SK-N-SH (cell line): Measurements from ENCODE around the gene TNS4. TPM values are rescaled to one million over a fixed set of nuclear protein-coding genes. Genes with fewer than 3 reads are reported as not detected.

Experiments used
- CTCF ChIA-PET: fragments of 300-600, 350-600 bp; formaldehyde crosslinking; extraction: SDS; loops from one replicate; lab custom pipeline; 2021; lab: Yijun Ruan, JAX
- POLR2A ChIA-PET: fragments of 350-600 bp; sonication (Branson Sonifier 250); formaldehyde crosslinking; extraction: SDS; loops from one replicate; lab custom pipeline; 2020; ENCODE audit warnings: antibody characterized with exemption, inconsistent platforms; lab: Yijun Ruan, JAX
- DNase-seq: peaks from one replicate; pipeline ENCODE4 v3.0.0; 2012
- H2AFZ ChIP-seq: fragments of 200-600 bp; sonication (generic); 2 replicates; pipeline ENCODE4 v1.8.1; 2016; ENCODE audit warnings: antibody characterized with exemption, mild to moderate bottlenecking, low read depth
- H3F3A ChIP-seq: fragments of 200-600 bp; sonication (generic); replicated peaks from 2 replicates; pipeline ENCODE3; 2016; ENCODE audit warnings: antibody characterized with exemption, mild to moderate bottlenecking; ENCODE audit not compliant: insufficient read depth
- H3K27ac ChIP-seq, 2 experiments: fragments of 200-500 bp in 1 of 2; fragments of 200-600 bp in 1 of 2; sonication (Bioruptor generic) in 1 of 2; sonication (generic), shearing (Covaris generic) in 1 of 2; 2 replicates each; pipeline versions ENCODE4 v1.5.1 to v1.6.1; 2014 to 2016; ENCODE audit warnings: low read depth in 2 of 2, inconsistent platforms in 1 of 2, low read length in 1 of 2, mild to moderate bottlenecking in 1 of 2, mixed read lengths in 1 of 2
- H3K27me3 ChIP-seq: fragments of 200-600 bp; sonication (generic), shearing (Covaris generic); 2 replicates; pipeline ENCODE4 v1.6.1; 2016; ENCODE audit warnings: mixed run types; ENCODE audit not compliant: insufficient read depth
- H3K36me3 ChIP-seq, 2 experiments: fragments of 200-500 bp in 1 of 2; fragments of 200-600 bp in 1 of 2; sonication (Bioruptor generic) in 1 of 2; sonication (generic) in 1 of 2; replicated peaks in 1 of 2; 2 replicates each; pipeline versions ENCODE3 to v1.5.1; 2014 to 2016; ENCODE audit warnings: low read length in 1 of 2, mild to moderate bottlenecking in 1 of 2; ENCODE audit not compliant: insufficient read depth in 2 of 2, control insufficient read depth in 1 of 2
- H3K4me1 ChIP-seq, 2 experiments: fragments of 200-500 bp in 1 of 2; fragments of 200-600 bp in 1 of 2; sonication (Bioruptor generic) in 1 of 2; sonication (generic), shearing (Covaris generic) in 1 of 2; 2 replicates each; pipeline versions ENCODE4 v1.5.1 to v1.6.1; 2014 to 2016; ENCODE audit warnings: low read depth in 1 of 2, low read length in 1 of 2, mixed run types in 1 of 2; ENCODE audit not compliant: insufficient read depth in 2 of 2, control insufficient read depth in 1 of 2
- H3K4me2 ChIP-seq: fragments of 200-600 bp; sonication (generic), shearing (Covaris generic); 2 replicates; pipeline ENCODE4 v1.6.1; 2017; ENCODE audit warnings: mixed run types
- H3K4me3 ChIP-seq, 2 experiments: fragments of 200-500 bp in 1 of 2; fragments of 200-600 bp in 1 of 2; sonication (Bioruptor generic) in 1 of 2; sonication (generic), shearing (Covaris generic) in 1 of 2; 2 replicates each; pipeline versions ENCODE4 v1.5.1 to v1.8.1; 2014 to 2016; ENCODE audit warnings: low read depth in 2 of 2, inconsistent platforms in 1 of 2, low read length in 1 of 2, mild to moderate bottlenecking in 1 of 2, mixed read lengths in 1 of 2, moderate library complexity in 1 of 2
- H3K79me2 ChIP-seq: fragments of 200-600 bp; sonication (generic); 2 replicates; pipeline ENCODE4 v1.8.1; 2017; ENCODE audit warnings: mild to moderate bottlenecking; ENCODE audit not compliant: insufficient read depth
- H3K9ac ChIP-seq: fragments of 200-600 bp; sonication (generic); 2 replicates; pipeline ENCODE4 v1.6.1; 2017; ENCODE audit warnings: mixed run types
- H3K9me2 ChIP-seq: fragments of 200-600 bp; sonication (generic); 2 replicates; pipeline ENCODE4 v1.6.1; 2017; ENCODE audit warnings: mixed run types
- H3K9me3 ChIP-seq: fragments of 200-600 bp; sonication (generic); 2 replicates; pipeline ENCODE4 v1.6.1; 2017; ENCODE audit warnings: mixed run types, mild to moderate bottlenecking, moderate library complexity
- H4K20me1 ChIP-seq: fragments of 200-600 bp; sonication (generic); 2 replicates; pipeline ENCODE4 v1.6.1; 2017; ENCODE audit warnings: mild to moderate bottlenecking, mixed run types; ENCODE audit not compliant: insufficient read depth
- CHD2 ChIP-seq: fragments of 150-350 bp; IDR thresholded peaks from 2 replicates; pipeline ENCODE4 v1.6.1; 2018; ENCODE audit warnings: low read length; ENCODE audit not compliant: partially characterized antibody
- EP300 ChIP-seq, 2 experiments: IDR thresholded peaks; 2 replicates each; pipeline versions ENCODE4 v1.4.0 to v1.6.1; 2012; ENCODE audit warnings: borderline replicate concordance in 1 of 2, low read depth in 1 of 2, low read length in 1 of 2
- EZH2phosphoT487 ChIP-seq: fragments of 200-600 bp; sonication (generic); IDR thresholded peaks from 2 replicates; pipeline ENCODE4 v1.6.1; 2017; ENCODE audit warnings: low read depth, mixed run types, mild to moderate bottlenecking, antibody characterized with exemption, moderate library complexity, borderline replicate concordance
- FOXJ3 ChIP-seq: sonication (generic); formaldehyde crosslinking; IDR thresholded peaks from 2 replicates; pipeline ENCODE4 v1.5.1; 2020; ENCODE audit warnings: mild to moderate bottlenecking, missing genetic modification reagents
- MAX ChIP-seq: IDR thresholded peaks from 2 replicates; pipeline ENCODE4 v1.4.0; 2012; ENCODE audit warnings: low read depth
- PBX3 ChIP-seq: IDR thresholded peaks from 2 replicates; pipeline ENCODE4; 2012
- POLR2AphosphoS5 ChIP-seq: IDR thresholded peaks from 2 replicates; pipeline ENCODE4 v1.6.1; 2012; ENCODE audit warnings: low read depth, low read length
- RCOR1 ChIP-seq: fragments of 150-350 bp; IDR thresholded peaks from 2 replicates; pipeline ENCODE4 v1.6.1; 2017; ENCODE audit warnings: antibody characterized with exemption, low read length
- REST ChIP-seq: IDR thresholded peaks from 2 replicates; pipeline ENCODE4 v1.6.1; 2012; ENCODE audit warnings: mild to moderate bottlenecking, low read depth, low read length, moderate library complexity
- RFX5 ChIP-seq: IDR thresholded peaks from 2 replicates; pipeline ENCODE4 v1.6.1; 2012; ENCODE audit warnings: mild to moderate bottlenecking, improper control_type of control experiment, low read length
- RXRA ChIP-seq: IDR thresholded peaks from 2 replicates; pipeline ENCODE4 v1.4.0; 2012; ENCODE audit warnings: low read depth, mild to moderate bottlenecking, borderline replicate concordance
- SIN3A ChIP-seq: IDR thresholded peaks from 2 replicates; pipeline ENCODE4 v1.6.1; 2012; ENCODE audit warnings: low read depth, mild to moderate bottlenecking, low read length, moderate library complexity, borderline replicate concordance
- SMC3 ChIP-seq: IDR thresholded peaks from 2 replicates; pipeline ENCODE4 v1.6.1; 2012; ENCODE audit warnings: low read depth, low read length, improper control_type of control experiment
- TCF12 ChIP-seq: IDR thresholded peaks from 2 replicates; pipeline ENCODE4 v1.4.0; 2012
- USF2 ChIP-seq: fragments of 150-350 bp; IDR thresholded peaks from 2 replicates; pipeline ENCODE4 v1.6.1; 2017; ENCODE audit warnings: antibody characterized with exemption, low read length, low read depth, borderline replicate concordance
- ZBTB33 ChIP-seq: IDR thresholded peaks from 2 replicates; pipeline ENCODE4 v1.4.0; 2012; ENCODE audit warnings: low read depth, borderline replicate concordance
- WGBS: methylation state at CpG from one replicate; pipeline ENCODE4 v1.1.6; 2017; ENCODE audit warnings: low lambda C conversion rate; 5-methylcytosine and 5-hydroxymethylcytosine counted together
- polyA plus RNA-seq, 3 experiments: library from polyadenylated mRNA; depleted of rRNA; stranded (reverse); fragments of >200 nt; gene quantifications; 2 replicates each; pipeline ENCODE4 v1.2.3, GENCODE V29; 2012
- TF ChIP-seq, protein P1 (sequence below): IDR thresholded peaks from 2 replicates; pipeline ENCODE4 v1.4.0; 2012; ENCODE audit warnings: low read depth, borderline replicate concordance

The TNS4 gene
- polyA plus RNA-seq, 1 of the 3 experiments (the other 2 are of a cell fraction): not detected

- Histone ChIP-seq H3K9me3 (no peaks in the 10 kb centered on the region), H3K4me3 (no peak overlapping the region), H3F3A (peaks cover 7% of the 10 kb centered on the region)
- no peak for DNase-seq
- POLR2A ChIA-PET: interaction anchor here (0.5 kb wide), 1 partner anchor 265 kb away, joined by 4 read pairs; no protein-coding TSS in a partner anchor
- 92% methylated on average over 7 of the region's 7 CpGs for WGBS
- TF ChIP-seq RCOR1: no peak
- no peak for TF ChIP-seq FOXJ3
- TF ChIP-seq REST: no peak
- no peak for TF ChIP-seq POLR2AphosphoS5
- TF ChIP-seq PBX3: no peak
- TF ChIP-seq CHD2: no peak
- TF ChIP-seq MAX: no peak
- TF ChIP-seq USF2: no peak
- TF ChIP-seq EZH2phosphoT487: no peak
- TF ChIP-seq, protein P1, sequence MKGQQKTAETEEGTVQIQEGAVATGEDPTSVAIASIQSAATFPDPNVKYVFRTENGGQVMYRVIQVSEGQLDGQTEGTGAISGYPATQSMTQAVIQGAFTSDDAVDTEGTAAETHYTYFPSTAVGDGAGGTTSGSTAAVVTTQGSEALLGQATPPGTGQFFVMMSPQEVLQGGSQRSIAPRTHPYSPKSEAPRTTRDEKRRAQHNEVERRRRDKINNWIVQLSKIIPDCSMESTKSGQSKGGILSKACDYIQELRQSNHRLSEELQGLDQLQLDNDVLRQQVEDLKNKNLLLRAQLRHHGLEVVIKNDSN: no peak
- TF ChIP-seq EP300 (IDR thresholded peaks at IDR 0.05; ENCODE audit: borderline replicate concordance in 1 of 2, low read depth in 1 of 2, low read length in 1 of 2): no peak
- TF ChIP-seq RFX5: no peak
- TF ChIP-seq TCF12: no peak
- no peak for TF ChIP-seq ZBTB33
- no peak for TF ChIP-seq SMC3
- TF ChIP-seq RXRA: no peak
- no peak for TF ChIP-seq SIN3A
- TF ChIP-seq, all 33 proteins: peak for 0
- Histone ChIP-seq H3K9ac (no peak overlapping the region), H3K4me2 (no peak overlapping the region), H3K27ac (no peak overlapping the region), H2AFZ (no peak overlapping the region), H4K20me1 (no peaks in the 10 kb centered on the region), H3K27me3 (no peaks in the 10 kb centered on the region), H3K79me2 (no peaks in the 10 kb centered on the region), H3K9me2 (no peaks in the 10 kb centered on the region), H3K4me1 (peaks cover 8 to 11% of the 10 kb centered on the region in 2 experiments; a peak in 2 of 4 replicates), H3K36me3 (no peaks in the 10 kb centered on the region)
- CTCF ChIA-PET: interaction anchor here (0.7 to 3.1 kb wide), 4 partner anchors 9 to 79 kb away, joined by 3 to 13 read pairs (median 4); partner anchors contain the start of gene IGFBP4
Measured at GRCh38 chr17:40481106-40481505, 20.3 kb downstream of the TNS4 start.
